Stimulated activated CD4-positive, alpha-beta T cell treated with anti-CD3 and anti-CD28 coated beads, TNF-alpha, amount 100 ng/mL, for 4 hours (primary cell): Measurements from ENCODE around the gene LAGE3.

ENCODE experiments used
- DNase-seq, 3 experiments: peaks; one replicate each; pipeline ENCODE4 v3.0.0-alpha.2; 2020; ENCODE audit warnings: low read depth in 3 of 3

Gene LAGE3, protein sequence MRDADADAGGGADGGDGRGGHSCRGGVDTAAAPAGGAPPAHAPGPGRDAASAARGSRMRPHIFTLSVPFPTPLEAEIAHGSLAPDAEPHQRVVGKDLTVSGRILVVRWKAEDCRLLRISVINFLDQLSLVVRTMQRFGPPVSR

DNA sequence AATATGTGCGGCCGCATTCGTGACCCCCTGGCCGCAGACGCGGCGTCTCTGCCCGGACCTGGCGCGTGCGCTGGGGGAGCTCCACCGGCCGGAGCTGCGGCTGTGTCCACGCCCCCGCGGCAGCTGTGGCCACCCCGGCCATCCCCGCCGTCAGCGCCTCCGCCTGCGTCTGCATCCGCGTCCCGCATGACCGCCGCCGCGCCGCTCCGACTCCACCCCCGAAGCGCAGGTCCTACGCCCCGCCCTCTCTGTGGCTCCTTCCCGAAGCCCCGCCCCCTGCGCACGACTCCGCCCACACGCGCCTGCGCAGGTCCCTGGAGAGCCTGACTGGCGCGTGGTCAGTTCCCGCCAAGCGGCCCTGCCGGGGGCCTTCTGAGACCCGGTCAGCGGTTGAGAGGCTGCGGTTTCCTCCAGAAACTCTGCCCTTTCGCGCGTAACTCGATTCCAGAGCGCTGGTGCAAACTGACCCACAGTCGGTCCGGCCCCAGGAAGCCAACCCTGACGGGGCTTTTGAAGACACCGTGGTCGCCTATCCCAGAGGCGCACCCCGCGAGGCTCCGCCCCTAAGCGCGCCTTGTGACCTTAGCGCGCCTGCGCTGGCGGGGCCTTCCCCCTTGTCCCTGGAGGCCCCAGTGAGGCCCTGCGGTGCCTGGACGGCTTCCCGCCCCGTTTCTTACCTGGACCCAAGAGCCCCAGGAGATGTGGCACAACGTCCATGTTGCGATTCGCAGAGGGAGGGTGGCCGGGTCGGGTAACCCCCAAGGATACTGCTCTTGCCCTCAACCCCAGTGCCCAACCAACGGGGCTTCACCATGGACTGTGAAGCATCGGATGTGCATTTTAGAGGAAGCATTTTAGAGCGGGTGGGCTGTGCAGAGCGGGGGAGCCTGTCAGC, at the start of gene LAGE3:
Gene LAGE3, minus strand, starts transcription at position 554 of the 895 bp plus-strand sequence. Its CDS starts 366 bp downstream, at position 188.
- DNase-seq, result peak; percentile 88

DNA sequence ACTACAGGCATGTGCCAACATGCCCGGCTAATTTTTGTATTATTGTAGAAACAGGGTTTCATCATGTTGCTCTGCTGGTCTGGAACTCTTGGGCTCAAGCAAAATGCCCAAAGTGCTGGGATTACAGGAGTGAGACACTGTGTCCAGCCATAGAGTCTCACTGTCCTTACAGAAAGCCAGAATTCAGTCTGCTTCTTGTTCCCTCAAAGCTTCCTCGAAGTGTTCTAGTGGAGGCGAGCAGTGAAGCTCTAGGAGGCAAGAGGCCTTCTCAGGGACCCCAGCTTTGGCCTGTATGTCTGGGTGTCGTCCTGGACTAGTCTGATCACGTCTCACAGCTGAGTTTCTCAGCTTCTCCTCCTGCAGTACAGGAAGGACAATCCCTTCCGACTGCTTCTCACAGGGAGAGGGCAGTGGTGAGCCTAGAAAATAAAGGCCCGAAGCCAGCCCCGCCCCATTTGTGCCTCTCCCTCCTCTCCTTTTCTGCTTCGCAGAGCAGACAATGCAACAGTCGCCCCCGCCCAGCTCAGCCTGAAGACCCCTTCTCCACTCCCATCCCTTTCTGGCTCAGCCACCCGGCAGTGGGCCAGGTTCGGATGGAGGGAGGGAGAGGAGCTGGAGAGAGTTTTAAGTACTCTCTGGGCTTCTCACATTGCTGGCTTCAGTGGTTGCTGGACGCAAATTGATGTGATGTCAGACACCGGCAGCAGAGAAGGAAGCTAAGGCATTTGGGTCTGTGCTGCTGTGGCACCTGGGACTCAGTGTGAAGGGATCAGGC, 48.0 kb upstream of the LAGE3 start:
- DNase-seq, result peak in 2 of 3 experiments; percentile 24 to 26

DNA sequence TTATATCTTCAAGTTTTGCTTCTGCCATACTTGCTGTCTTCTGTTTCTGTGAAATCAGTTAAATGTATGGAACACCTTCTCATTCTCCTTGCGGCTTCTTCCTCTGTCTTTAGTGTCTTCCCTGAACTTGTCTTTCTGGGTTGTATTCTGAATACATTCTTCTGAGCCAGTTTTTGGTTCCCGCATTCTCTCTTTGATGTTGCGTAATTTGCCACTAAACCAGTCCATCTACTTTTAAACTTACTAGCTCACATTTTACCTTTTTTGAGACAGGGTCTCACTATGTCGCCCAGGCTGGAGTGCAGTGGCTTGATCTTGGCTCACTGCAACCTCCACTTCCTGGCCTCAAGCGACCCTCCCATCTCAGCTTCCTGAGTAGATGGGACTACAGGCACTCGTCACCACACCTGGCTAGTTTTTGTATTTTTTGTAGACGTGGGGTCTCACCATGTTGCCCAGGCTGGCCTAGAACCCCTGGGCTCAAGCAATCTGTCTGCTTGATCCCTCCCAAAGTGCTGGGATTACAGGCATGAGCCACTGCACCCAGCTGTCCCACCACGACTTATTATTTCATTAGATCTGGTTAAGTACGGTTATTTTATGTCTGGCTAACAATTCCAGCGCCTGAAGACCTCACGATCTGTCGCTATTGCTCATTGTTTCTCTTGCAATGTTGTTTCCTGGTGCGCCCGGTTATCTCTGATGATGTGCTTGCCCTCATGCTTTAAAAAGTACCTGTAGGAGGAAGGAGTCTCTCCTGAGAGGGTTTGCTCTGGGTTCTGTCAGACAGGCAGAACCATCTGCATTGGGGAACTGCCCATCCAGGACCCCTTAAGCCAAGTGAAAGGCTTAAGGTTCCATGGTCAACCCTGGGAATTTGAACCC, 46.8 kb upstream of the LAGE3 start:
- no peak for DNase-seq

DNA sequence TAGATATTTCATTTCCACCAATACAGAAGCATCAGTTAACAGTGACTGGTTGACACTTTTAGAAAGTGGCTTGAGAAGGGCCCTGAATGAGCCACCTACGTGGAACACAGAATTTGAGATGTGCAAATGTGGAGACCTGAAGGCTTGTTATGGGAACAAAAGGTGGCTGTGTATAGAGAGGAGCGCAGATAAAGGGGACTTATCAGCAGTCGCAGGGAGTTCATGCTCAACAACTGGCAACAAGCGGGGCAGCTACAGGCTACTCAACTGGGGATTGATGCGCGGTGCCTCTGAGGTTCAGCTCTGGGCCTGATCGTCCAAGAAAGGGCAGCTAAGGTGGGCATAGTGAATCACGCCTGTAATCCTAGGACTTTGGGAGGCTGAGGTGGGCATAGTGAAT, 40.3 kb upstream of the LAGE3 start:
- no peak for DNase-seq

DNA sequence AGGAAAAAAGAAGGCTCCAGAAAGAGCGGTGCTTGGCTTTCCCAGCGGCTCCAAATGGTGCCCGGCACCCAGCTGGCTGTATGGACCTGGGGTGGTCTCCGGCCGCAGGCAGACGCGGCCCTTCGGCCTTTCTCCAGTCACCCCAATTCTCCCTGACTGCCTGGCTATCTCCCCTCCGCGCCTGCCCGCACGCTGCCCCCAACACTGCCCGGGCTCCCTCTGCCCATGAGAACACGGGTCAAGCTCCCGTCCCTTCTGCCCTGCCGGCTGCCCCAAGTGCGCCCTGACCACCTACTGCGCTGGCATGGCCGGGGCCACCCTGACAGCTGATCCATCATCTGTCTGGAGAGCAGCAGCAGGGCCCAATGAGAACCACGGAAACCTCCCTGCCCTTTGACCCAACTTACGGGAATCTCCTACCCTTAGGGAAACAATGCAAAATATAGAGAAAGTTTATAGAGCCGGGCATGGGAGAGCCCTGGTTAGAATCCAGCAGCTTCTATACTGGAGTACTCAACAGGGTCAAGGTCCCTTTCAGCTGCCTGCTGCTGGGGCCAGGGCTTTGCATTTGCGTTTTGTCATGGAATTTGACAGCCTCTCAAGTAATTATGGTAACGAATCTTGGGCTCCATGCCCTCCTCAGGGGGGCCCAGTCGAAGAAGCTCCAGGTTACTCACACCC, 38.2 kb upstream of the LAGE3 start:
- DNase-seq, result no peak

DNA sequence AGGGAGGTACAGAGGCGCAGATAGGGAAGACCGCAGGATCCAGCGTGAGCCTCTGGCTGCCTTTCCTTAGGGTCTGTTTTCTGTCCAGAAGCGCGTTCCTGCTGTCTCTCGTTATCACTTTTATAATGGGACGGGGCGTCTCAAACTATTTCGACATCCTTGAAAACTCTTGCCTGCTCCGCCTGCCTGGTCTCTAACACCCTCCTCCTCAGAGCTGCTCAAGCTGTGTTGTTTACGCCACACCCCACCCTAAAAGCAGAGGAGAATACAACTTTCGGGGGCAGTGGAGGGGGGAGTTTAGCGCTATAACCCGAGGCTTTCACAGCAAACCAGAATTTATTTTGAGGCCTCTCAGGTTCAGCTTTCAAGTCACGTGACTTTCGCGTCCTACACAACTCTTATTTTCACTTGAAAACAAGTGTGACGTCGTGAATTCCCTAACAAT, 37.6 kb upstream of the LAGE3 start:
- no peak for DNase-seq

DNA sequence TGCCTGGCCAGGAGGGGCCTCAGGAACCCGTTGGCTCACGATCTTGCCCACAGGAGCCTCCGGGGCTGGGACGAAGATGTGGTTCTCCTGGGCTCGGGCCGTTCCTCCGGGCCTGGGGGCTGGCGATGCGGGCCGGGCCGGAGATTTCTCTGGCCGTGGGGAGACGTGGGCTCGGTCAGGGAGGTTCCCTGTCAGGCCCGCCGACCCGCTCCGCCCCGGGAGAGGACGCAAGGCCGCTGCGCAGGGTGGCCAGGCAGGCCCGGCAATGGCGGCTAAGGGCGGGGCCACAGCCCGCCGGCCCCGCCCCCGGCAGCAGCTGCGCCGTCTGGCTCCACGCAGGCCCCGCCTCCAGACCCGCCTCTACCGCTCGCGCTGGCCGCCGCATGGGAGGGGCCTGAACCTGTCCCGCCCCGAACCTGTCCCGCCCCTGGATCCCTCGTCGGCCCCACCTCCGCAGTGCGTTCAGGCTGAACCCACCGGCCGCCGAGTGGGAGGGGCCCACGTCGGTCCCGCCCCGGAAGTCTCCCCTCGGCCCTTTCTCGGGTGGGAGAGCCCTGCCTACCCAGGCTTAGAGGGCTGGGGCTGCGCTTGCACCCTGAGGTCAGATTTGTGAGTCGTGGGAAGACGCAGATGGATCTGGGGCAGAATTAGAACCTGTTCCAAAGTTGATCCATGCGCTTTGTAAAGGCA, 37.0 kb upstream of the LAGE3 start, which contains the start of gene FAM3A:
Gene FAM3A, minus strand, starts transcription at position 267 of the 690 bp plus-strand sequence. CDS start 460 bp downstream, outside the sequence.
- DNase-seq, result peak; percentile 86

DNA sequence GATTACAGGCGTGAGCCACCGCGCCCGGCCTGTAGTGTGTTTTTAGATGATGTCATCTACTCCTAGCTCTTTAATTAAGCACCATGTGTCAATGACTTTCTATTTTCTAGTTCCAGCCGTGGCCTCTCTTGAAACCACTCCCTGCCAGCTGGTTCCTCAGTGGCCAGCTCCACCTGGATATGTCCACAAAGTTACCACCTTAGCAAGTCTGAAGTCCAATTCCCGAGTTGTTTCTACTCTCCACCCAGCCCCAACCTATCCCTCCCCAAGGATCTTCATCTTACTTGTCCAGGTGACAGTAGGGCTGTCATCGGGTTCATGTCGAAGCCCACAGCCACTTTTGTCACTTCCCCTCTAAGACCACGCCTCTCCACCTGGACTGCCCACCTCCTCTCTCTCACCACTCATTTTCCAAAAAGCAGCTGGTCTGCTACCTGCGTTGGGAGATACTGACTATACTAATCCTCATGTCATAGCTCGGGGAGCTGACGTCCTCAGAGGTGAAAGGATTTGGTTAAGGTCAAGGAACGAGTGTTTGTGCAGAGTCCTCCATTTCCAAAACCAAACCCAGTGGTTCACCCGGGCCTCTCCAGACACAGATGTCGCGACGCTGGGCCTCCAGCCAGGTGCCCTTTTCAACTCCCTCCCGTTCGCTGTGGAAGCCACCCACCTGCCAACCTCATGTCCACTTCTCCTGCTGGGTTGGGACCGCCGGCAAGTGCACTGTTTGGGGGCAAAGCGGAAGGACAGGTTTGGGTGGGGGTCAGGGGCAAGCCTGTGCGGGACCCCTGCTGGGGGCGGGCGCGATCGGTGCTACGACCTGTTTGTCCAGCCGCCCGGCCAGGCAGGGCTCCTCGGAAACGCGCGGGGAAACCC, 36.2 kb upstream of the LAGE3 start:
- DNase-seq, result no peak

DNA sequence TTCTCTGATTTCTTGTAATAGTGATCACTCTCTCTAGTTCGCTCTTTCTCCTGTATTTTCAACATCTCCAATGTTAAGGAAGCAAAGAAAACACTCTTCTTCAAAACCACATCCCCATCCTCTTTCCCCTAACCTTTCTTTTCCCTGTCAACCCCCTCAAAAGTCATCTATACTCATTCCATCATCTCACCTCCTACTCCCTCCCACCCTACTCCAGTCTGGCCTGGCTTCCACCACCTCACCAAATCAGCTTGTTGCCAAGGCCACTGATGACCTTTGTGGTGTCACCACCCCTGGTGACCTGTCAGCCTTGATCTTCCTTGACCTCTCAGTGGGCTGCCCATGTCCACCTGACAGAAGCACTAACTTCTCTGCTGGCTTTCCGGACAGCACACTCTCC, 34.6 kb upstream of the LAGE3 start:
- no peak for DNase-seq

DNA sequence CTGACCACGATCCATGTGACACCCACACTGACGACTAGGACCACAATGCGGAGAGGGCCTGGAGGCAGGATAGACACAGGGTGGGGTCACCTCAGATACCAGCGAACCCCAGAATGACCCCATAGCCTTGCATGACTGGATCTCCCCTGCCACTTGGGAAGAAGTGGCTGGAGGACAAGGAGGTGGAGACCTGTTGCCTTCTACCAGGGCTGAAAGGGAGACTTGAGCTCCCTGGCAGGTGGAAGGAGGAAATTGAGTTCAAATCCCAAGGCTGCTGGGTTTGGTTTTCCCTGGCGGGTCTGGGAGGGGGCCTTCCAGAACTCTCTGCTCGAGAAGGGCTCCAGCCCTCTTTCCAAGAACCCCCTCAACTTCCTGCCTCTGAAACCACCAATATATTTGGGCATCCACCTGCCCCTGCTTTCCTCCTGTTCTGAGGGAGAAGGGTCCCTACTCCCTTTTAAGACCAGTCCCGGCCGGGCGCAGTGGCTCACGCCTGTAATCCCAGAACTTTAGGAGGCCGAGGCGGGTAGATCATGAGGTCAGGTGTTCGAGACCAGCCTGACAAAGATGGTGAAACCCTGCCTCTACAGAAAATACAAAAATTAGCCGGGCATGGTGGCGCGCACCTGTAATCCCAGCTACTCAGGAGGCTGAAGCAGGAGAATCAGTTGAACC, 33.9 kb upstream of the LAGE3 start:
- DNase-seq, result no peak

DNA sequence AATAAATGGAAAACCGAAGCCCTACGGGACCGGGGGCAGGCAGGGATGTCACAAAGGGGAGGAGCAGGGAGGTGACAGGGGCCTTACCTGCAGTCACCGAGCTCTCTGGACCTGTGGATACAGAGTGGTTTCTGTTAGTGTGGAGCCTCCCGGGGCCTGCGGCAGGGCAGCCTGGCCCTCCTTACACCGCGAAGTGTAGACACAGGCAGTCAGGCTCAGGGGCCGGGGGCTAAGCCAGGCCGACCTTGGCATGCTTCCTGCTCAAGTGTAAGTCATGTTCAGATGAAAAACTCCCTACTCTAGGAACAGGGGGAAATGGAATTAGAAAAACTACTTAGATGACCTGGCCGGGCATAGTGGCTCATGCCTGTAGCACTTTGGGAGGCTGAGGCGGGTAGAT, 32.7 kb upstream of the LAGE3 start:
- DNase-seq, result no peak

DNA sequence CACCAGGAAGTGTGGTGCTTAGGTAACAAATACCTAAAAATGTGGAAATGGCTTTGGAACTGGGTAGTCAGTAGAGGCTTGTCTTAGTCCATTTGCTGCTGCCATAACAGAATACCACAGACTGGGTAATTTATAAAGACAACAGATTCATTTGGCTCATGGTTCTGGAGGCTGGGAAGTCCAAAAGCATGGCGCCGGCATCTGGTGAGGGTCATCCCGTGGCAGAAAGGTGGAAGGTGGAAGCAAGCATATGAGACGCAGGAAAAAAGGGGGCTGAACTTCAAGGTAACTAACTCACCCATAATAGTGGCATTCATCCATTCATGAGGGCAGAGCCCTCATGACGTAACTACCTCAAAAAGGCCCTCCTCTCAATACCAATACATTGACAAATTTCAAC, 30.4 kb upstream of the LAGE3 start:
- DNase-seq, result no peak

DNA sequence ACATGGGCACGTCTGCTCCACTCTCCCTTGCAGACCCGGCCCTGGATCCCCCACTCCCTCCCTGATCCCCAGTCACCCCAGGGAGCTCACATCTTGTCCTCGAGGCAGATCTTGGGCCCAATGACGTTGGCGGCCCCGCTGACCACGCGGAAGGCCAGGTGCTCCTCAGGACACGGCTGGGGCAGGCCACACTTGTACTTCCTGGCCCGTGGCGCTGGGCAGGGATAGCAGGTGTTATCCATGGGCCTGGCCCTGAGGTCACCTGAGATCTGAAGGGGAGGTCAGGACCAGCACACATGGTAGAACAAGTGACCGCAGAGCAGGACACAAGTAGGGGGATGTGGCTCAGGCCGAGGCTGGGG, 29.3 kb upstream of the LAGE3 start:
- DNase-seq, result no peak

DNA sequence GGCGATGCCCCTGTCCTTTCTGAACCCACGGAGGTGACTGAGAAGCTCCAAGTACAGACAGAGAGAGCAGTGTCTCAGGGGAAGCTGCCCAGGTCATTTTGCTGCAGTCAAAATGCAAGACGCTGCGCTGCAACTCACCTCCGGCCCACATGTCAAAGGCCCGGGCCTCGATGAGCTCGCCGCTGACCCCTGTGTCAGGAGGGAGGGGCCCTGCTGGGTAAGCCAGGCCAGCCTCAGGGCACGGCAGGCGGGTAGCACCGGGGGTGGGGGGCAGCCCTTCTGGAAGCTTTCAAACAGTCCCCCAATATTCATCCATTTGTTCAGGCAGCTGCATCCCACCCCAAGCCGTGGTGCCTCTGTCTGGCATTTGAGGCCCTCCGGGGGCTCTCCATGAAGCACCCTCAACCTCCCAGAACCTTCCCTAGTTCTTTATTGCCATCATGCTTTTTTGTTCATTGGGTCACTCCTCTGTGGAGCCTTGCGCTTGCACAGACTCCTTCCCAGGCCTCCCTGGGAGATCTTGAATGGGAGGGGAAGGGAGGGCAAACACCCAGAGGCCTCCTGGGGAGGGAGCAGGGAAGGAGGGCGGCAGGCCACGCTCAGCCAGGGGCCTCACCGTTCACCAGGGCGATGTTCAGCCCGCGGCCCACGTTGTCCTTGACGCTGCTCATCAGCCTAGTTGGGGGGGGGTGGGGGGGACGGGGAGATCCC, 28.7 kb upstream of the LAGE3 start:
- DNase-seq, result no peak

DNA sequence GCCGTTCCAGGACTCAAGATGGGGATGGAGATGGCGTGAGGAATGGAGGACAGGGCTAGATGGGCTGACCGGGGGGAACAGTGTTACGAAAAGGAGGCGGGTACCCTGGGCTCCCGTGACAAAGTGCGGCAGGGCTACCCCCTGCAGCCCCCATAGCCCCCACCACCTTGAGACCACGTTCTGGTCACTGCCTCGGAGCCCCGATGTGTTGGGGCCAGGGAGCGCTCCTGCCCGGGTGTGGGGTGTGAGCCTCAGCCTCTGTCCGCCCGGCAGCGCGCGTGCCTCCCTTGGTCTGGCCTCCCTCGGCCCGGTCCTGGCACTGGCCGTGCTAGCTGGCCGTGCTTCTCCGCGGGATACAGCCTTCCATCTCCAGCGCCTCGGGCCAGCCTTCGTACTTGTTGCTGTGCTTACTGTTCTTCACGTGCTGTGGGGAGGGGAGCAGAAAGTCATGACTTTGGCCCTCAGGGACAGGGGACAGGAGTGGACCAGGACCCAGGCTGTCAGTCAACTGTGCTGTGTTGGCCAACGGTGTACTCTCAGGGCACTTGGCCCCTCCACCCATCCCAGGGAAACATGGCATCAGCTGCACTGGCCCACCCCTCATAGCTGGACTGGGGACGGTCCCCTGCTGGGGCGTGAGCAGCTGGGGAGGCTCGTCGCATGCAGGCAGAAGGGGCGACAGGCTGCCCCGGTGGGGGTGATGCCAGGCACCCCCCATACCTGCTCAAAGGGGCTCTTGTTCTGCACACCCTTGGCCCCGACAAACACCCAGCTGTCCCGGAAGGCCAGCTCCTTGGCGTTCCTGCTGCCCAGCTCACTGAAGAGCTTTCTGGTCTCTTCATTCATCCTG, 27.6 kb upstream of the LAGE3 start:
- DNase-seq, result no peak

DNA sequence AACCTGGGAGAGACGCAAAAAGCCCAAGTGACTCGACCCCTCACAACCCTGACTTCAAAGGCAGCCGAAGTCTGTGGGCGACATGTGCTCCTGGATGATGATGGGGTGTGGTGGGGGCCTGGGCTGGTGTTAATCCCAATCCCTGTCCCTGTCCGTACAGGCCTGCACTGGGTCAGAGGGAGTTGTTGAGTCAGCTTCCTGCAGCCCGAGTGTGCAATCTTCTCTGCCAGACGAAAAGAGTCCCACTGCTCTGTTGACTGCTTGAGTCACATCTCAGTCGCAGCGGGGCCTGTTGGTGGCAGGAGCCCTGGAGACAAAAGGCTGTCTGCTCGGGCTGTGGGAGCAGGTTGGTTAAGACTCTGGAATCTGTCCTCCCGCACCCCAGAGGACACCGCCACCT, 26.7 kb upstream of the LAGE3 start:
- no peak for DNase-seq

DNA sequence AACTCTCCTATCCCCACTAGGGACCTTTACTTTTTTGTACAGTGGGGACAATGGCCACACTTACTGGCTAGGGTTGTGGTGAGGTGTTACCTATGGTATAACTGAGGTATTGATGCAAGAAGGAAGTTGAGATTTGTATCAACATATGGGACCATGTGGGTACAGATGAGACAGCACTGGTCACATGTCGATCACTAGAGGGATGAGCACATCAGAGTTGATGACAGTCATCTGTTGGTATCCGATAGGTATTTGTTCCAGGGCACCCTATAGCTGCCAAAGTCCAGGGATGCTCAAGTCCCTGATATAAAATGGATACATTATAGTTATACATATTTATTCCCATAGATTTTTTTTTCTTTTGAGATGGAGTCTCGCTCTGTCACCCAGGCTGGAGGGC, 23.9 kb upstream of the LAGE3 start:
- DNase-seq, result no peak
